ENCODE data around the gene DYNLRB2. TPM values are rescaled to one million over a fixed set of nuclear protein-coding genes. Genes with fewer than 3 reads are reported as not detected.

The DYNLRB2 gene
- total and polyA plus RNA-seq, 9 of the 15 experiments (the other 6 are each of a cell fraction or from before 2014, with no cell fraction given), result not detected

DNA sequence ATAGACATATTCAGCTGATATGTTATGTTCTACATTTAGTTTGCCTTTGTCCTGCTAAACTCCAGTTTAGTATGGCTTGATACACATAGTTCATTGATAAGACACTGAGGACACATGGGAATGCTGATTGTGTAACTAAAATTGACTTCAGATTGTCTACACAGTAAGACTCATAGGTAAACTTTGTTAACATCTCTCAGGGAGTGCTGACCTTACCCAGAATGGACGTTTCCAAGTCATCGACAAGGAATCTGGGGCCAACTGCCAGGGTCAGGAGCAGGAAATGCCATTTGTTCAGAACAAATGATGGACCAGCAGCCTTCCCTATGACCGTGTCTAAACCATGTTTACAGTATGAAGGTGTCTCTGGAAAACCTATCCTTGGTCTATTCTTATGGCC is 58.7 kb downstream of the DYNLRB2 start (continued):
- TF ChIP-seq, protein P1, sequence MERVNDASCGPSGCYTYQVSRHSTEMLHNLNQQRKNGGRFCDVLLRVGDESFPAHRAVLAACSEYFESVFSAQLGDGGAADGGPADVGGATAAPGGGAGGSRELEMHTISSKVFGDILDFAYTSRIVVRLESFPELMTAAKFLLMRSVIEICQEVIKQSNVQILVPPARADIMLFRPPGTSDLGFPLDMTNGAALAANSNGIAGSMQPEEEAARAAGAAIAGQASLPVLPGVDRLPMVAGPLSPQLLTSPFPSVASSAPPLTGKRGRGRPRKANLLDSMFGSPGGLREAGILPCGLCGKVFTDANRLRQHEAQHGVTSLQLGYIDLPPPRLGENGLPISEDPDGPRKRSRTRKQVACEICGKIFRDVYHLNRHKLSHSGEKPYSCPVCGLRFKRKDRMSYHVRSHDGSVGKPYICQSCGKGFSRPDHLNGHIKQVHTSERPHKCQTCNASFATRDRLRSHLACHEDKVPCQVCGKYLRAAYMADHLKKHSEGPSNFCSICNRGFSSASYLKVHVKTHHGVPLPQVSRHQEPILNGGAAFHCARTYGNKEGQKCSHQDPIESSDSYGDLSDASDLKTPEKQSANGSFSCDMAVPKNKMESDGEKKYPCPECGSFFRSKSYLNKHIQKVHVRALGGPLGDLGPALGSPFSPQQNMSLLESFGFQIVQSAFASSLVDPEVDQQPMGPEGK (CRISPR knock-in tag; IDR thresholded peaks at IDR 0.05; ENCODE audit: borderline replicate concordance), result no peak
- TF ChIP-seq POLR2G (IDR thresholded peaks at IDR 0.05; ENCODE audit: low read depth, low read length) (no peak), ATF2 (CRISPR knock-in tag; IDR thresholded peaks at IDR 0.05) (no peak), RBBP5 (IDR thresholded peaks at IDR 0.05; ENCODE audit: borderline replicate concordance, insufficient read depth, low read length, poor library complexity, severe bottlenecking) (no peak), FUS (optimal IDR thresholded peaks at IDR 0.05; ENCODE audit: low read depth, low read length) (no peak), ZNF384 (IDR thresholded peaks at IDR 0.05; ENCODE audit: low read depth, low read length) (no peak), ZBTB26 (CRISPR knock-in tag; IDR thresholded peaks at IDR 0.05) (no peak)
- TF ChIP-seq, protein P2, sequence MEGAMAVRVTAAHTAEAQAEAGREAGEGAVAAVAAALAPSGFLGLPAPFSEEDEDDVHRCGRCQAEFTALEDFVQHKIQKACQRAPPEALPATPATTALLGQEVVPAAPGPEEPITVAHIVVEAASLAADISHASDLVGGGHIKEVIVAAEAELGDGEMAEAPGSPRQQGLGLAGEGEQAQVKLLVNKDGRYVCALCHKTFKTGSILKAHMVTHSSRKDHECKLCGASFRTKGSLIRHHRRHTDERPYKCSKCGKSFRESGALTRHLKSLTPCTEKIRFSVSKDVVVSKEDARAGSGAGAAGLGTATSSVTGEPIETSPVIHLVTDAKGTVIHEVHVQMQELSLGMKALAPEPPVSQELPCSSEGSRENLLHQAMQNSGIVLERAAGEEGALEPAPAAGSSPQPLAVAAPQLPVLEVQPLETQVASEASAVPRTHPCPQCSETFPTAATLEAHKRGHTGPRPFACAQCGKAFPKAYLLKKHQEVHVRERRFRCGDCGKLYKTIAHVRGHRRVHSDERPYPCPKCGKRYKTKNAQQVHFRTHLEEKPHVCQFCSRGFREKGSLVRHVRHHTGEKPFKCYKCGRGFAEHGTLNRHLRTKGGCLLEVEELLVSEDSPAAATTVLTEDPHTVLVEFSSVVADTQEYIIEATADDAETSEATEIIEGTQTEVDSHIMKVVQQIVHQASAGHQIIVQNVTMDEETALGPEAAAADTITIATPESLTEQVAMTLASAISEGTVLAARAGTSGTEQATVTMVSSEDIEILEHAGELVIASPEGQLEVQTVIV (CRISPR knock-in tag; IDR thresholded peaks at IDR 0.05; ENCODE audit: borderline replicate concordance), result no peak
- TF ChIP-seq, protein P3, sequence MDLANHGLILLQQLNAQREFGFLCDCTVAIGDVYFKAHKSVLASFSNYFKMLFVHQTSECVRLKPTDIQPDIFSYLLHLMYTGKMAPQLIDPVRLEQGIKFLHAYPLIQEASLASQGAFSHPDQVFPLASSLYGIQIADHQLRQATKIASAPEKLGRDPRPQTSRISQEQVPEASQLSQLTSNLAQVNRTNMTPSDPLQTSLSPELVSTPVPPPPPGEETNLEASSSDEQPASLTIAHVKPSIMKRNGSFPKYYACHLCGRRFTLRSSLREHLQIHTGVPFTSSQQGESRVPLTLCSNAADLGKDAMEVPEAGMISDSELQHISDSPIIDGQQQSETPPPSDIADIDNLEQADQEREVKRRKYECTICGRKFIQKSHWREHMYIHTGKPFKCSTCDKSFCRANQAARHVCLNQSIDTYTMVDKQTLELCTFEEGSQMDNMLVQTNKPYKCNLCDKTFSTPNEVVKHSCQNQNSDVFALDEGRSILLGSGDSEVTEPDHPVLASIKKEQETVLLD (IDR thresholded peaks at IDR 0.05), result no peak
